Measurements from ENCODE around the gene CNGB1.
A peak's percentile ranks its signal among the peaks of the same experiment; 100 is the strongest.
"Not testable (repeated sequence)": the region's sequence is repeated elsewhere in the genome, so short reads cannot be mapped to it uniquely, and the experiment has no call there.

Gene CNGB1

DNA sequence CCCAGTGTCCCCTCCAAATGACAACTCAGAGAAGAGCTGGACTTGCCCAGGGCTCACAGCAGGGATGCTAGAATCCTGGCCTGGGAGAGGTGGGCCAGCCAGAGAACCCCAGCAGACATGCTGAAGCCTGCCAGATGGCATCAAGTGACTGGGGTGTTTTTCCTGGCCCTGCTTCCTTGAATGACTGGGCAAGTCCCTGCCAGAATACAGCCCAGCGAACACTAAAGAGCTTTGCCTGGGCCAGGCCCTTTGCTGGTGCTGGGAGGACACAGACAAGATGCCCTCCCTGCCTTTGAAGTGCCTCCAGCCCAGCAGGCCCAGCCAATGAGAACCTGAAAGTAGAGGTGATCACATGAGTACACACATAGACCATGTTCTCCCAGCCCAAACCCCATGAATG, 18.0 kb upstream of the CNGB1 start:
- Mint-ChIP-seq H3K9me3 (no peaks in the 10 kb centered on the region), H3K4me3 (no peak overlapping the region), H3K27ac (no peak overlapping the region), H3K4me1 (peaks cover 24% of the 10 kb centered on the region), H3K36me3 (no peaks in the 10 kb centered on the region)
- DNase-seq (ENCODE audit: low spot score in 2 of 2) = no peak
- ATAC-seq = no peak

DNA sequence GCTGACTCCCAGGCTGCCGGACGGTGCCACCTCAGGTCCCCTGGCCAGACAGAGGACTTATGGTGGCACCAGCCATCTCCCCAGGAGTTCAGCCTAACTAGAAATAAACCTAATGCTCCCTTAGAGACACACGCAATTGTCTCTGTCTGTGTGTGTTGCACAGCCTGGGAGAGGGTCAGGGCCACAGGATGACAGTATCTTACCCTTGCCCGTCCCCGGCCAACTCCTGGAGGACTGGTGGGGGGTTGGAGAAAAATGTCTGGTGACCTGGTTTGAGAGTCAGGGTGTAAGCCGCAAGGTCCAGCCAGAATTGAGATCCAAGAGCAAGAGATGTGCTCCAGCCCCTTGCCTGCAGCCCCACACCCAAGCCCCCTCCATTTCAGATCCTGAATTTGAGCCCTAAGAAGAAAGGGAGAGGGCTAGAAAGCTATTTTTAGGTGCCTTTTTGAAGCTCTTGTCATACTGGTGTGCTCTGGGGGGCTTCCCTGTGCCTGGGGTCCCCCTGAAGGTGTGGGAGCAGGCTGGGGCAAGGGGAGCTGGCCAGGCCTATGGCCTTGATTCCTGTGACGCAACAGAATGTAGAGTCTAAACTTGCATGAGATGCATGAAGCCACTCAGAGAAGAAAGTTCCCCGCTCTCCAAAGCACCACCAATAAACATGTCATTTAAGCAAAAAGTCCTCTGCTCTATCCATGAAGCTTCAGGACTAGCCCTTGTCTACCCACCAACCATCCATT, 16.7 kb upstream of the CNGB1 start:
- no peaks in the 10 kb centered on the region for H3K36me3 Mint-ChIP-seq
- H3K27ac Mint-ChIP-seq = no peak overlapping the region
- no peak overlapping the region for H3K4me3 Mint-ChIP-seq
- H3K4me1 Mint-ChIP-seq = peaks cover 18% of the 10 kb centered on the region
- ATAC-seq (no peak), DNase-seq (ENCODE audit: low spot score in 2 of 2) (no peak)
- no peaks in the 10 kb centered on the region for H3K9me3 Mint-ChIP-seq

DNA sequence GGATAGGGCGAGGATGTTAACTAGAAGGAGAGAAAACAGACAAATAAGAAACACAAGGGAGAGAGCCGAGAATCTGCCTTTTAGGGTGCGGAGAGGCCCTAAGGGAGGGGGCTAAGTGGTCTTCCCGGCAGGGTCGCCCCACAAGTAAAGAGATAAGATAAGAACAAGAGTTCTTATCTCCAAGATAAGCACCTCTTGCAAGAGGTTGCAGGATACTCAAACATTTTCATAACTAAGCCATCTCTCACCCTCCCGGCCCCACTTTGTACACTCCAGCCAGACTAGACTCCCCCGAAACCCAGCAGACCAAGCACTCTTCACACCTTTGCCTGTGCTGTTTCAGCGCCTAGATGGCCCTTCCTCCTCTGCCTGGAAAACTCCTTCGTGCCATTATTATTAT, 15.3 kb upstream of the CNGB1 start:
- Mint-ChIP-seq H3K4me3 (peak overlapping the region; percentile 87), H3K4me1 (peaks cover 15% of the 10 kb centered on the region), H3K9me3 (no peaks in the 10 kb centered on the region), H3K36me3 (no peaks in the 10 kb centered on the region), H3K27ac (no peak overlapping the region)
- ATAC-seq (no peak), DNase-seq (ENCODE audit: low spot score in 2 of 2) (no peak)

DNA sequence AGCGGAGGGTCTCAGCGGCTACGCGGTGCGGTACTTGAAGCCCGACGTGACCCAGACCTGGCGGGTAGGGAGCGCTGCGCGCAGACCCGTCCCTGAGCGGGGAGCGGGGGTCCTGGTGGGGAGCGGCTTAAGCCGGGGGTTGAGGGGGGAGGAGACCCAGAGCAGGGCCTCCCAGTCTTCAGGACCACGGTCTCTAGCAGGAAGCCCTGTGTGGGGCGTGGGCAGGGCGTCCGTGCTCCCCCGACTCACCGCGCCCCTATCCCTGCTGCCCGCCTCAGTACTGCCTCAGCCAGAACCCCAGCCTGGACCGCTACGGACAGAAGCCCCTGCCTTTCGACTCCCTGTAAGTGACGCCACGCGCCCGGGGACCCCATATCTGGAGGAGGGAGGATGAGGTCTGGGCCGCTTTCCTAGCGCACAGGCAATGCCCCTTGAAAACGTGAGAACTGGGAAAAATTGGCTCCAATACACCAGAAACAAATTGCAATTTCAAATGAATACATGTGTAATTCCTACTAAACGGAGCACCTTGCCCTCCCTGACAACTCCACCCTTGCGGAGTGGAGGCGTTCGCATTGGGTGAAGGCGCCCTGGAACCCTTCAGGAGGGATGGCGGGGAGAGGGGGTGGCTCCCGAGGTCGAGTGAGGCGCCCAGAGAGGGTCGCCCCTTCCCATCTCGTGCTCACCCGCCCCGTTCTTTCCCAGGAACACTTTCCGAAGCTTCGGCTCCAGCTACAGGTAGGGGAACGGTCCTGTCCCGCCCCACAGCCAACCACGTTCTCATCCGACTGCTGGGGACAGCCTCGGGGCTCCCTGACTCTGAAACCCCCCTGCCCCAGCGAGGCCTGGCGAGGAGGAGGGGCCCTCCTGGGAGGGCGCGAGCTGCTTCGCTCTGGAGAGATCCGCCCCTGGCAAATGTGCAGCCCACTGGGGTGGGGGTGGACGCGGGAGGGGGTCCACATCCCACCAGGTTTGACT, 14.6 kb upstream of the CNGB1 start:
- Mint-ChIP-seq H3K27ac (peak overlapping the region; percentile 89), H3K4me1 (peaks cover 15% of the 10 kb centered on the region), H3K9me3 (no peaks in the 10 kb centered on the region), H3K36me3 (no peaks in the 10 kb centered on the region), H3K4me3 (peak overlapping the region; percentile 87)
- DNase-seq (ENCODE audit: low spot score in 2 of 2) (no peak), ATAC-seq (peak; percentile 73)

DNA sequence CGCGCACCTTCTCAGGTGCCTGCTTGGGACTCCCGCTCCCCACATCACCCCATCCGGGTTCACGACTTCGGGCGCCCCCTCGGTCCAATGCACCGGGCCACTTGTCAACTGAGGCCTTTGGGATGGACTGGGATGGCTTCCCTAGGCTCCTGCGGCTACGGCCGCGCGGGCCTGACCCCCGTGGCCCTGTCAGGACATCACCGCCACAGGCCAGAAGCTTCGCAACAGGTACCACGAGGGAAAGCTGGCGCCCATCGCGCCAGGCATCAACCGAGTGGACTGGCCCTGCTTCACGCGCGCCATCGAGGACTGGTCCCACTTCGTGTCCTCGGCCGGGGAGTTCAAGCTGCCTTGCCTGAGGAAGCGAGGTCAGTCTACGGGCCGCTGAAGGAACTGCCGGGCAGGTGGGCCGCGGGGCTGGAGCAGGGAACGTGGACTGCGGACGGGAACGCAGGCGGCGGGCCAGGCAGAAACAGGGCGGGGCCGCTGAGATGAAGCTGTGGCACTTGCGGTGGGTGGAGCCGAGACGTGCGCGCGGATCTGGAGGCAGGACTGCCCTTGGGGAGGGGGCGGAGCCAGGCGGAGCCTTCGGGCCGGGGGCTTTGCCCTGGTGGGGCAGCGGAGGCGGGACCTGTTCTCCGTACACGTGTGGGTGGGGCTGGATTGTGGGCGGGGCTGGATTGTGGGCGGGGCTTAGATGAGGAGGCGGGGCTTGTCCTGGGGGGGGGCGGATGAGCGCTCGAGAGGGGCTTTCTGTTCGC, 13.7 kb upstream of the CNGB1 start:
- Mint-ChIP-seq H3K4me3 (peak overlapping the region; percentile 87), H3K36me3 (no peaks in the 10 kb centered on the region), H3K4me1 (peaks cover 15% of the 10 kb centered on the region), H3K27ac (peak overlapping the region; percentile 89), H3K9me3 (no peaks in the 10 kb centered on the region)
- ATAC-seq (peak; percentile 97), DNase-seq (ENCODE audit: low spot score in 2 of 2) (peak; percentile 86 to 93)

DNA sequence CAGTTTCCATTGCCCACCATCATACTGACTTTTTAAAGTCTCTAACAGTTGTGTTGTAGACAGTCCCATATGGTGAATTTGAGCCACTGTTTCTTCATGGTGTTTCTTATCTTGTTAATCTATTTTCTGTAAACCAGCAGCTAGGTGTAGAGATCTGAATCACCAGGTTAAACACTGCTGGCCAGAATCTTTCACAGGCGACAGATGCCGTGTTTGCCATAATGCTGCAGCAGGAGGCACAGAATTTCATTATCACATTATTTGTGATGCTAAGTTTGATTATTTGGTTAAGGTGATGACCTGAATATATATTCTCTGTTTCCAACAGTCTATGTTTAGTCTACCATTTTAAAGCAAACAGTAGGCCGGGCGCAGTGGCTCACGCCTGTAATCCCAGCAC, 11.5 kb upstream of the CNGB1 start:
- Mint-ChIP-seq H3K9me3 (no peaks in the 10 kb centered on the region), H3K27ac (no peak overlapping the region), H3K36me3 (peaks cover 5% of the 10 kb centered on the region), H3K4me3 (no peak overlapping the region), H3K4me1 (peaks cover 15% of the 10 kb centered on the region)
- DNase-seq (ENCODE audit: low spot score in 2 of 2) (no peak), ATAC-seq (no peak)

DNA sequence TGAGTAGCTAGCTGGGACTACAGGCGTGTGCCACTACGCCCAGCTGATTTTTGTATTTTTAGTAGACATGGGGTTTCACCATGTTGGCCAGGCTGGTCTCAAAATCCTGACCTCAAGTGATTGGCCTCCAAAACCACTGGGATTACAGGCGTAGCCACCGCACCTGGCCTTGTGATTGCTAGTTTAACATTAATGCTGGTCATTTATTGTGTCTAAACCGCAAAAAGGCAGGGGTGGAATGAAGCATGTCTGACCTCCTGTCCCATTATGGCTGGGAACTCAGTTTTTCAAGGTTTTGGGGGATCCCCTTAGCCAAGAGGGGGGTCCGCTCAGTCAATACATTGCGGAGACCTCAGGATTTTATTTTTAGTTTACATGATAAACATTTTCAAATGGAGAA, 10.7 kb upstream of the CNGB1 start:
- H3K36me3 Mint-ChIP-seq = peaks cover 5% of the 10 kb centered on the region
- H3K4me1 Mint-ChIP-seq = peaks cover 15% of the 10 kb centered on the region

DNA sequence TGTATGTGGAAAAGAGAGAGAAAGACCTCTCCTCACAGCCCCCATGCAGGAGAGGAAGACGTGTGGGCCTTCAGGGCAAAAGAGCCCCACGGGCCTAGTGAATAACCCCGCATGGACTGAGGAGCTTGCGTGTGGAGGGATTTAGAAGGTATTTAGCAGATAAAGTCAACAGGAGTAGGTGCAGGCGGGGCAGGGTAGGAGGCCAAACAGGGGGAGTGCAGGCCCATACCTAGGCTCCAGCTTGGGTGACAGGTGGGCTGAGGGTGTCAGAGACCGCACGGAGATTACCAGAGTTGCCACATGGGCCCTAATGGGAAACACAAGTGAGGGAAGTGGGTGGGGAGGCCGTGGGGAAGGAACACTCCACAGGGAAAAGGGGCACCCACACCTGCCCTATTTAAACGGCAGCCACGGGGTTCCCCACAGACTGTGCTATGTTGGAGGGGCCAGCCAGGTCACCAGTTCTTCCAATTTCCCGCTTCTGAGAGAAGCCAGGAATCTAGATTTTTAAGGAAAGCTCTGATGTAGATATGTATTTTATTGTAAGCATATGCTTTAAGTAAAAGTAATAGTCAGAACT, 8.2 kb upstream of the CNGB1 start:
- H3K9me3 Mint-ChIP-seq = no peaks in the 10 kb centered on the region
- no peak overlapping the region for H3K4me3 Mint-ChIP-seq
- no peak overlapping the region for H3K27ac Mint-ChIP-seq

More for the DNA sequence above, 10.7 kb upstream of the CNGB1 start:
- Mint-ChIP-seq H3K4me3 (no peak overlapping the region), H3K9me3 (no peaks in the 10 kb centered on the region), H3K27ac (no peak overlapping the region)
- DNase-seq (ENCODE audit: low spot score in 2 of 2) (no peak), ATAC-seq (no peak)

DNA sequence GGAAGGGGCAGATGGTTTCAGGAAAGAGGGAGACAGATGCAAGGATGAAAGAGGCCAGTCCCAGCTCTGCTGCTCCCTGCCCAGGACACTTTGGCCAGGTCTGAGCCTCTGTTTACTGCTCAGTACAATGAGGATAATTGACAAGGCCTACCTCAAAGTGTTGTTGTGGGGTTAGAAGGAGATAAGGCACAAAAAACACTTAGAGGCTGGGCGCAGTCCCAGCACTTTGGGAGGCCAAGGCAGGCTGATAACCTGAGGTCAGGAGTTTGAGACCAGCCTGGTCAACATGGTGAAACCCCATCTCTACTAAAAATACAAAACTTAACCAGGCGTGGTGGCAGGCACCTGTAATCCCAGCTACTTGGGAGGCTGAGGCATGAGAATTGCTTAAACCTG, 7.1 kb upstream of the CNGB1 start:
- not testable (repeated sequence) for H3K9me3 Mint-ChIP-seq; H3K4me1 Mint-ChIP-seq; H3K27ac Mint-ChIP-seq; H3K4me3 Mint-ChIP-seq; DNase-seq (ENCODE audit: low spot score in 2 of 2); H3K36me3 Mint-ChIP-seq; ATAC-seq

More for the DNA sequence above, 8.2 kb upstream of the CNGB1 start:
- DNase-seq (ENCODE audit: low spot score in 2 of 2) (no peak), ATAC-seq (no peak)
- peaks cover 5% of the 10 kb centered on the region for H3K36me3 Mint-ChIP-seq
- H3K4me1 Mint-ChIP-seq = peaks cover under 1% of the 10 kb centered on the region

DNA sequence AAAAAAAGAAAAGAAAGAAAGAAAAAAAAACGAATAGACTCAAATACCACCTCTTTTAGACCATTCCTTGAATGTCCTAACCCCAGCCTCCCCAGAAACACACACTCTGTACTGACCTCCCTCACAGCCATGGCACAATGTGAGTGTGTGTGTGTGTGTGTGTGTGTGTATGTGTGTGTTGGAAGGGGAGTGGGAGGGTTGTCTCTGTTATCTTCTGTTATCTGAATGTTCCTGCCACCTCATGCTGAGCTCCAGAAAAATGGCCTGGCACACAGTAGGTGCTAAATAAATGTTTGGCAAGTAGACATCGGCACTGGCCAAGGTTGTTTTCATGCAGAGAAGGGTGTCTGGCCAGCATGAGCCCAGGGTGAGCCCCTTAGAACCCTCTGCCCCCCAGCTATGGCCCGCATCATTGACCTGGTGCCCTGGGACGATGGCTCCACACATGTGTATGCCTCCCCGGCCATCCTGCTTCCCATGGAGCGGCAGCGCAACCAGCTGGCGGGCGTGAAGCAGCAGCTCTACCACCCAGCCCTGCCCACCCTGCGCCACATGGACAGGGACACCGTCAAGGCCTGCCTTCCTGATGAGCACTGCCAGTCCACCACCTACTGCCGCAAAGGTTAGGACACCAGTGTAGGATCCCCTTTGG, 6.6 kb upstream of the CNGB1 start:
- Mint-ChIP-seq H3K9me3 (no peaks in the 10 kb centered on the region), H3K4me3 (no peak overlapping the region), H3K36me3 (peaks cover 5% of the 10 kb centered on the region), H3K4me1 (peaks cover 3% of the 10 kb centered on the region), H3K27ac (no peak overlapping the region)
- DNase-seq (ENCODE audit: low spot score in 2 of 2) = no peak
- ATAC-seq = peak; percentile 24

DNA sequence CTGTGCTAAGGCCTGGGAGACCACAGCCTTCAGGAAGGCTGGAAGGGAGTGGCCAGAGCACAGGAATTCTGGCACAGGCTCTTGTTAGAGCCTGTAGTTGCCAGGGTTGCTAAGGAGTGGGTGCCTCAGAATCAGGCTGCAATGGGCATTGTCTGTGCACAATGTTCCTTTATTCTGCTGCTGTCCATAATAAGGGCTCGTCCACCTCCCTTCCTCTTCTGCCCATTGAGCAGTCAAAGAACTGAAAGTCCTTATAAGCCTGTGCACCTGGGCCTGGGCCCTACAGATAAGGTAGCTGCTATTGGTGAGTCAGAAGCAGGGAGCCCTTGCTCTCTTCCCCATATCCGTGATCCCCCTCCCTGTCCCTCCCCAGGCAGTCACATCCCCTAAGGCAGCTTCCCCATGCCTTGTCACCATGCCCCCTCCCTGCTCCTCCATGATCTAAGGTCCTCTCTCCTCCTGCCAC, 5.4 kb upstream of the CNGB1 start:
- DNase-seq (ENCODE audit: low spot score in 2 of 2) (no peak), ATAC-seq (no peak)
- Mint-ChIP-seq H3K4me3 (no peak overlapping the region), H3K4me1 (peaks cover 12% of the 10 kb centered on the region), H3K36me3 (peaks cover 5% of the 10 kb centered on the region), H3K27ac (no peak overlapping the region), H3K9me3 (no peaks in the 10 kb centered on the region)

DNA sequence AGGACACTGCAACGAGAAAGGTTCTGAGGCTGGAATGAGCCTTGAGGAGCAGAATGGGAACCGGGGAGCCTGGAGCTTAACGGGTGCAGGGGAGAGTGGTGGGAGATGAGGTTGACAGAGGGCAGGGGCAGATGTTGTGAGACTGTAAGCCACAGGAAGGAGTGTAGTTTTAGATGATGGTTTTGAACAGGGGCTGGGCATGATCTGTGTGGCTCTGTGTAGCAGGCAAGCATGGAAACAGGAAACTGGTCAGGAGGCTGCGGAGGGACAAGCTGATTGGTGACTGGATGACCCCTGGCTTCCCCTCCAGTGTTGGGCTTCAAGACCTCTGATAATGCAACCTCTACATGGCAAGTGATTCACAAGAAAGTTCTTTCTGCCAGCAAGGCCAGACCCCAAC, 1.4 kb upstream of the CNGB1 start:
- H3K4me3 Mint-ChIP-seq = no peak overlapping the region

DNA sequence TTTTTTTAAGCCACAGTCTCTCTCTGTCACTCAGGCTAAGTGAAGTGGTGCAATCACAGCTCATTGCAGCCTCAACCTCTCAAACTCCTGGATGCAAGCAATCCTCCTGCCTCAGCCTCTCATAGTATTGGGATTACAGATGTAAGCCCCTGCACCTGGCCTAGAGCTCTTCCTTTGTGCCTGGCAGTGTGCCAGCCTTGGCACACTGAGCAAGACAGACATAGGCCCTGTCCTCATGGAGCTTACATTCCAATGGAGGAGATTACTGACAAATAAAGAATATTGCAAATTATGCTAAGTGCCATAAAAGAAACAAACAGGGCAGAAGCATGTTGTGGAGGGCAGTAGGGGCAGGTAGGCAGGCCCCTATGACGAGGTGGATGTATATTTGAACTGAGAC, 920 bp upstream of the CNGB1 start:
- Mint-ChIP-seq H3K27ac (peak overlapping the region; percentile 5), H3K9me3 (no peaks in the 10 kb centered on the region)
- no peak for ATAC-seq

More for the DNA sequence above, 1.4 kb upstream of the CNGB1 start:
- ATAC-seq (no peak), DNase-seq (ENCODE audit: low spot score in 2 of 2) (no peak)
- H3K4me1 Mint-ChIP-seq = peaks cover 12% of the 10 kb centered on the region
- peak overlapping the region; percentile 5 for H3K27ac Mint-ChIP-seq
- no peaks in the 10 kb centered on the region for H3K9me3 Mint-ChIP-seq
- no peaks in the 10 kb centered on the region for H3K36me3 Mint-ChIP-seq

DNA sequence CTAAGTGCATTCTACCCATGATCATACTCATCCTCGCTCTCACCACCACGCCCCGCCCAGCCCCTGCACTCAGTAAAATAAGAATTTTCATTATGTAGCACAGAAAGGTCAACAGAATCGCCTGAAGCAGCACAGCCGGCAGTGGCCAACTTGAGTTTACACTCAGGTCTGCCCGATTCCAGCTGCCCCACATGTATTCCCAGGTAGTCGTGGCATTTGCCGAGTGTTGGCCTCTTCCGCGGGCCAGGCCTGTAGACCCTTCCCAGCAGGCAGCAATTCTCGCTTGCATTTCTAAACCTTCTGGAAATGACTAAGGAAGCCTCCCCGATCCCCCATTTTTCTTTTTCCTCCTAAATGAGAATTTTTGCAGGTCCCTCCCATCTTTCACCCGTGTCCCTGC, 609 bp downstream of the CNGB1 start:
- Mint-ChIP-seq H3K36me3 (no peaks in the 10 kb centered on the region), H3K27ac (no peak overlapping the region), H3K4me1 (peaks cover 12% of the 10 kb centered on the region), H3K9me3 (no peaks in the 10 kb centered on the region), H3K4me3 (no peak overlapping the region)
- no peak for ATAC-seq
- DNase-seq (ENCODE audit: low spot score in 2 of 2) = no peak

More for the DNA sequence above, 920 bp upstream of the CNGB1 start:
- H3K36me3 Mint-ChIP-seq = no peaks in the 10 kb centered on the region
- no peak overlapping the region for H3K4me3 Mint-ChIP-seq
- no peak for DNase-seq (ENCODE audit: low spot score in 2 of 2)
- peaks cover 12% of the 10 kb centered on the region for H3K4me1 Mint-ChIP-seq

All from stimulated activated effector memory CD8-positive, alpha-beta T cell treated with anti-CD3 and anti-CD28 coated beads, Interleukin-12 subunit alpha, Interleukin-12 subunit beta, amount 100 ng/mL, for 72 hours (primary cell).